HEK293 (cell line): ENCODE measurements around the gene SAG.

Experiments
- CTCF ChIP-seq: fragments of 450-650 bp; formaldehyde crosslinking; IDR thresholded peaks from 2 replicates; pipeline ENCODE4 v1.5.1; 2016; ENCODE audit warnings: missing biosample characterization, missing genetic modification characterization
- MEIS1 ChIP-seq: sonication (generic); formaldehyde crosslinking; IDR thresholded peaks from 2 replicates; pipeline ENCODE4 v1.8.1; 2022; ENCODE audit warnings: missing genetic modification reagents, mild to moderate bottlenecking, borderline replicate concordance

GRCh38 chr2:233297076-233297475 lies 10.5 kb upstream of the SAG start:
- TF ChIP-seq MEIS1 (no peak), CTCF (no peak)
